SK-N-MC (cell line): ENCODE measurements around the gene PHLDA1.

Experiments used
- EZH2 ChIP-seq: fragments of 200-600 bp; sonication (generic); IDR thresholded peaks from one replicate; pipeline ENCODE4 v1.6.1; 2017; ENCODE audit warnings: antibody characterized with exemption
- POLR2AphosphoS5 ChIP-seq: IDR thresholded peaks from 2 replicates; pipeline ENCODE4 v1.6.1; 2012; ENCODE audit warnings: mild to moderate bottlenecking, low read depth, low read length, borderline replicate concordance

DNA sequence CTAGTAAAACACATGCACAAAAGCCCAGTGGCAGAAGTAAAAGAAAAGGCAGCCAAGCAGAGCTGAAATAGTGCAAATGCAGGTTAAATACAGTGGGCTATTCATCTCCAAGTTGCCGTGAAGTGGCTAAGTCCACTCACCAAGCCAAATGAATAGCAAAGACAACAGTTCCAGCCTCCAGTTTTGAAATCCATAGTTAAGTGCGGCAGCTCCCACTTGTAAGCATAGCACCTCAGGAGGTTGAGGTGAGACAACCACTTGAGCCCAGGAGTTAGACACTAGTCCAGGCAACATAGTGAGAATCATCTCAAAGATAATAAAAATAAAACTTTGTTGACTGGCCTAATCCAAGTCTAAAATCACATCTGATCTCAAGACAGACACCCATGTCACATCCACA, 9.8 kb upstream of the PHLDA1 start:
- TF ChIP-seq EZH2 (no peak), POLR2AphosphoS5 (no peak)
